ENCODE measurements around the gene DLGAP1.
A peak's percentile ranks its signal among the peaks of the same experiment; 100 is the strongest.
"Not testable (repeated sequence)": the region's sequence is repeated elsewhere in the genome, so short reads cannot be mapped to it uniquely, and the experiment has no call there.

DLGAP1 gene

GRCh38 chr18:3478262-3478978 lies 976.7 kb downstream of the DLGAP1 start:
- Histone ChIP-seq H3K4me3 (ENCODE audit: low read depth, low read length) (no peak overlapping the region), H3K36me3 (ENCODE audit: control insufficient read depth, insufficient read depth, low read length) (no peaks in the 10 kb centered on the region), H3K27ac (ENCODE audit: low read depth, low read length) (no peak overlapping the region), H3K27me3 (ENCODE audit: control insufficient read depth, insufficient read depth, low read length) (no peaks in the 10 kb centered on the region), H3K4me1 (ENCODE audit: control insufficient read depth, insufficient read depth, low read length) (peaks cover 16% of the 10 kb centered on the region), H3K9ac (ENCODE audit: low read depth, low read length) (no peak overlapping the region), H3K9me3 (ENCODE audit: control insufficient read depth, insufficient read depth, low read length) (no peaks in the 10 kb centered on the region)

- no peak overlapping the region for H3K4me3 ChIP-seq (ENCODE audit: low read depth, low read length)
These were observed 982.2 kb downstream of the DLGAP1 start for GRCh38 chr18:3472681-3473544.

GRCh38 chr18:3472121-3472520 lies 983.0 kb downstream of the DLGAP1 start:
- H3K36me3 ChIP-seq (ENCODE audit: control insufficient read depth, insufficient read depth, low read length); H3K27ac ChIP-seq (ENCODE audit: low read depth, low read length); H3K9me3 ChIP-seq (ENCODE audit: control insufficient read depth, insufficient read depth, low read length); H3K27me3 ChIP-seq (ENCODE audit: control insufficient read depth, insufficient read depth, low read length); H3K4me1 ChIP-seq (ENCODE audit: control insufficient read depth, insufficient read depth, low read length); H3K9ac ChIP-seq (ENCODE audit: low read depth, low read length); H3K4me3 ChIP-seq (ENCODE audit: low read depth, low read length): not testable (repeated sequence)

More at GRCh38 chr18:3472681-3473544, 982.2 kb downstream of the DLGAP1 start:
- H3K4me1 ChIP-seq (ENCODE audit: control insufficient read depth, insufficient read depth, low read length), result peaks cover 7% of the 10 kb centered on the region
- no peak overlapping the region for H3K9ac ChIP-seq (ENCODE audit: low read depth, low read length)
- H3K9me3 ChIP-seq (ENCODE audit: control insufficient read depth, insufficient read depth, low read length), result no peaks in the 10 kb centered on the region
- H3K27me3 ChIP-seq (ENCODE audit: control insufficient read depth, insufficient read depth, low read length), result no peaks in the 10 kb centered on the region
- no peak overlapping the region for H3K27ac ChIP-seq (ENCODE audit: low read depth, low read length)
- H3K36me3 ChIP-seq (ENCODE audit: control insufficient read depth, insufficient read depth, low read length), result no peaks in the 10 kb centered on the region

GRCh38 chr18:3471141-3471648 lies 983.9 kb downstream of the DLGAP1 start:
- no peak overlapping the region for H3K27ac ChIP-seq (ENCODE audit: low read depth, low read length)
- no peaks in the 10 kb centered on the region for H3K27me3 ChIP-seq (ENCODE audit: control insufficient read depth, insufficient read depth, low read length)
- no peaks in the 10 kb centered on the region for H3K36me3 ChIP-seq (ENCODE audit: control insufficient read depth, insufficient read depth, low read length)
- H3K4me3 ChIP-seq (ENCODE audit: low read depth, low read length), result no peak overlapping the region
- no peaks in the 10 kb centered on the region for H3K9me3 ChIP-seq (ENCODE audit: control insufficient read depth, insufficient read depth, low read length)
- peaks cover 18% of the 10 kb centered on the region for H3K4me1 ChIP-seq (ENCODE audit: control insufficient read depth, insufficient read depth, low read length)
- H3K9ac ChIP-seq (ENCODE audit: low read depth, low read length), result no peak overlapping the region

- Histone ChIP-seq H3K4me3 (ENCODE audit: low read depth, low read length) (no peak overlapping the region), H3K27ac (ENCODE audit: low read depth, low read length) (no peak overlapping the region), H3K9ac (ENCODE audit: low read depth, low read length) (no peak overlapping the region), H3K27me3 (ENCODE audit: control insufficient read depth, insufficient read depth, low read length) (no peaks in the 10 kb centered on the region), H3K9me3 (ENCODE audit: control insufficient read depth, insufficient read depth, low read length) (no peaks in the 10 kb centered on the region), H3K36me3 (ENCODE audit: control insufficient read depth, insufficient read depth, low read length) (no peaks in the 10 kb centered on the region), H3K4me1 (ENCODE audit: control insufficient read depth, insufficient read depth, low read length) (peaks cover 23% of the 10 kb centered on the region)
These were observed 986.3 kb downstream of the DLGAP1 start for GRCh38 chr18:3468833-3469232.

GRCh38 chr18:3468066-3468705 lies 986.9 kb downstream of the DLGAP1 start:
- no peaks in the 10 kb centered on the region for H3K36me3 ChIP-seq (ENCODE audit: control insufficient read depth, insufficient read depth, low read length)
- H3K9me3 ChIP-seq (ENCODE audit: control insufficient read depth, insufficient read depth, low read length), result no peaks in the 10 kb centered on the region
- H3K4me3 ChIP-seq (ENCODE audit: low read depth, low read length), result no peak overlapping the region
- no peak overlapping the region for H3K9ac ChIP-seq (ENCODE audit: low read depth, low read length)
- H3K4me1 ChIP-seq (ENCODE audit: control insufficient read depth, insufficient read depth, low read length), result peaks cover 23% of the 10 kb centered on the region
- no peak overlapping the region for H3K27ac ChIP-seq (ENCODE audit: low read depth, low read length)
- H3K27me3 ChIP-seq (ENCODE audit: control insufficient read depth, insufficient read depth, low read length), result no peaks in the 10 kb centered on the region

- H3K9ac ChIP-seq (ENCODE audit: low read depth, low read length), result no peak overlapping the region
- H3K4me1 ChIP-seq (ENCODE audit: control insufficient read depth, insufficient read depth, low read length), result peaks cover 23% of the 10 kb centered on the region
- H3K4me3 ChIP-seq (ENCODE audit: low read depth, low read length), result no peak overlapping the region
- H3K27me3 ChIP-seq (ENCODE audit: control insufficient read depth, insufficient read depth, low read length), result no peaks in the 10 kb centered on the region
- peak overlapping the region; percentile 86 for H3K27ac ChIP-seq (ENCODE audit: low read depth, low read length)
- H3K36me3 ChIP-seq (ENCODE audit: control insufficient read depth, insufficient read depth, low read length), result no peaks in the 10 kb centered on the region
- H3K9me3 ChIP-seq (ENCODE audit: control insufficient read depth, insufficient read depth, low read length), result no peaks in the 10 kb centered on the region
These were observed 988.2 kb downstream of the DLGAP1 start for GRCh38 chr18:3466872-3467271.

GRCh38 chr18:3466045-3466444 lies 989.1 kb downstream of the DLGAP1 start:
- Histone ChIP-seq H3K9ac (ENCODE audit: low read depth, low read length) (no peak overlapping the region), H3K27ac (ENCODE audit: low read depth, low read length) (peak overlapping the region; percentile 86), H3K4me3 (ENCODE audit: low read depth, low read length) (no peak overlapping the region), H3K9me3 (ENCODE audit: control insufficient read depth, insufficient read depth, low read length) (no peaks in the 10 kb centered on the region), H3K36me3 (ENCODE audit: control insufficient read depth, insufficient read depth, low read length) (peaks cover under 1% of the 10 kb centered on the region; the same call in 1 of the 2 replicates), H3K4me1 (ENCODE audit: control insufficient read depth, insufficient read depth, low read length) (peaks cover 23% of the 10 kb centered on the region), H3K27me3 (ENCODE audit: control insufficient read depth, insufficient read depth, low read length) (no peaks in the 10 kb centered on the region)

- peak overlapping the region; percentile 38 for H3K27ac ChIP-seq (ENCODE audit: low read depth, low read length)
- peaks cover 31% of the 10 kb centered on the region for H3K4me1 ChIP-seq (ENCODE audit: control insufficient read depth, insufficient read depth, low read length)
These were observed 992.1 kb downstream of the DLGAP1 start for GRCh38 chr18:3463051-3463450.

GRCh38 chr18:3461704-3462103 lies 993.4 kb downstream of the DLGAP1 start:
- Histone ChIP-seq H3K4me1 (ENCODE audit: control insufficient read depth, insufficient read depth, low read length) (peaks cover 37% of the 10 kb centered on the region), H3K9ac (ENCODE audit: low read depth, low read length) (no peak overlapping the region), H3K27ac (ENCODE audit: low read depth, low read length) (peak overlapping the region; percentile 26), H3K27me3 (ENCODE audit: control insufficient read depth, insufficient read depth, low read length) (no peaks in the 10 kb centered on the region), H3K4me3 (ENCODE audit: low read depth, low read length) (no peak overlapping the region), H3K36me3 (ENCODE audit: control insufficient read depth, insufficient read depth, low read length) (peaks cover 40% of the 10 kb centered on the region), H3K9me3 (ENCODE audit: control insufficient read depth, insufficient read depth, low read length) (no peaks in the 10 kb centered on the region)

More at GRCh38 chr18:3463051-3463450, 992.1 kb downstream of the DLGAP1 start:
- Histone ChIP-seq H3K27me3 (ENCODE audit: control insufficient read depth, insufficient read depth, low read length) (no peaks in the 10 kb centered on the region), H3K9me3 (ENCODE audit: control insufficient read depth, insufficient read depth, low read length) (no peaks in the 10 kb centered on the region), H3K9ac (ENCODE audit: low read depth, low read length) (no peak overlapping the region), H3K4me3 (ENCODE audit: low read depth, low read length) (no peak overlapping the region), H3K36me3 (ENCODE audit: control insufficient read depth, insufficient read depth, low read length) (peaks cover 26% of the 10 kb centered on the region)

Data from HUES48 (cell line).